PFSK-1 (cell line): ENCODE results near the gene NEU3.

Experiments
- POLR2AphosphoS5 ChIP-seq: IDR thresholded peaks from 2 replicates; pipeline ENCODE4 v1.6.1; 2012; ENCODE audit warnings: low read depth, mild to moderate bottlenecking, control low read depth, low read length, moderate library complexity
- REST ChIP-seq, 2 experiments: IDR thresholded peaks; 2 replicates each; pipeline versions ENCODE4 v1.6.1 to v1.8.0; 2011 to 2012; ENCODE audit warnings: low read depth in 2 of 2, low read length in 2 of 2, control low read depth in 1 of 2, inconsistent platforms in 1 of 2, mild to moderate bottlenecking in 1 of 2, moderate library complexity in 1 of 2; ENCODE audit not compliant: insufficient read depth in 1 of 2
- SIN3A ChIP-seq: IDR thresholded peaks from 2 replicates; pipeline ENCODE4 v1.6.1; 2012; ENCODE audit warnings: mild to moderate bottlenecking, low read length, moderate library complexity, borderline replicate concordance; ENCODE audit not compliant: insufficient read depth
- TAF1 ChIP-seq: IDR thresholded peaks from 2 replicates; pipeline ENCODE4 v1.6.1; 2012; ENCODE audit warnings: low read length, control low read depth, borderline replicate concordance; ENCODE audit not compliant: insufficient read depth

- no peak for TF ChIP-seq POLR2AphosphoS5
- no peak for TF ChIP-seq REST (IDR thresholded peaks at IDR 0.05; ENCODE audit: insufficient read depth in 1 of 2, low read depth in 2 of 2, low read length in 2 of 2)
- TF ChIP-seq SIN3A, result no peak
- TF ChIP-seq TAF1, result no peak
Measured at GRCh38 chr11:74980634-74981033, 8.1 kb upstream of the NEU3 start.
